Measurements from ENCODE around the gene SMYD3. TPM values are rescaled to one million over a fixed set of nuclear protein-coding genes. Genes with fewer than 3 reads are reported as not detected.
A peak's percentile ranks its signal among the peaks of the same experiment; 100 is the strongest.

SMYD3 gene
- total and polyA plus RNA-seq, 2 donors (not counting 1 experiment from before 2014, with no cell fraction given), result 69.4 to 83.1 TPM

GRCh38 chr1:246300626-246301549 lies 206.2 kb downstream of the SMYD3 start:
- H3K27ac ChIP-seq (ENCODE audit: insufficient read depth, low read length), result no peak overlapping the region
- no peaks in the 10 kb centered on the region for H3K79me2 ChIP-seq (ENCODE audit: control insufficient read depth, insufficient read depth, low read length)
- no peak overlapping the region for H3K4me3 ChIP-seq (replicated peaks in 1 of 4; ENCODE audit: control extremely low read depth in 1 of 4, insufficient read depth in 1 of 4, low read depth in 3 of 4, low read length in 4 of 4)
- no peak overlapping the region for H3K9ac ChIP-seq (ENCODE audit: insufficient read depth, low read length)
- H3K9me3 ChIP-seq (ENCODE audit: control insufficient read depth, insufficient read depth, low read depth, low read length), result no peaks in the 10 kb centered on the region
- DNase-seq (ENCODE audit: low read depth in 2 of 2), result no peak
- no peak overlapping the region for H2AFZ ChIP-seq (ENCODE audit: low read length)
- H3K27me3 ChIP-seq (ENCODE audit: control insufficient read depth, insufficient read depth, low read length), result no peaks in the 10 kb centered on the region
- no peaks in the 10 kb centered on the region for H4K20me1 ChIP-seq (ENCODE audit: control insufficient read depth, extremely low read depth, insufficient read depth, low read length)
- H3K36me3 ChIP-seq (ENCODE audit: control insufficient read depth, insufficient read depth, low read length), result no peaks in the 10 kb centered on the region
- H3K4me1 ChIP-seq (ENCODE audit: control insufficient read depth, extremely low read depth, insufficient read depth, low read length), result no peaks in the 10 kb centered on the region
- no peak for TF ChIP-seq EZH2 (IDR thresholded peaks at IDR 0.05; ENCODE audit: low read length, missing control alignments)
- TF ChIP-seq, protein P1, sequence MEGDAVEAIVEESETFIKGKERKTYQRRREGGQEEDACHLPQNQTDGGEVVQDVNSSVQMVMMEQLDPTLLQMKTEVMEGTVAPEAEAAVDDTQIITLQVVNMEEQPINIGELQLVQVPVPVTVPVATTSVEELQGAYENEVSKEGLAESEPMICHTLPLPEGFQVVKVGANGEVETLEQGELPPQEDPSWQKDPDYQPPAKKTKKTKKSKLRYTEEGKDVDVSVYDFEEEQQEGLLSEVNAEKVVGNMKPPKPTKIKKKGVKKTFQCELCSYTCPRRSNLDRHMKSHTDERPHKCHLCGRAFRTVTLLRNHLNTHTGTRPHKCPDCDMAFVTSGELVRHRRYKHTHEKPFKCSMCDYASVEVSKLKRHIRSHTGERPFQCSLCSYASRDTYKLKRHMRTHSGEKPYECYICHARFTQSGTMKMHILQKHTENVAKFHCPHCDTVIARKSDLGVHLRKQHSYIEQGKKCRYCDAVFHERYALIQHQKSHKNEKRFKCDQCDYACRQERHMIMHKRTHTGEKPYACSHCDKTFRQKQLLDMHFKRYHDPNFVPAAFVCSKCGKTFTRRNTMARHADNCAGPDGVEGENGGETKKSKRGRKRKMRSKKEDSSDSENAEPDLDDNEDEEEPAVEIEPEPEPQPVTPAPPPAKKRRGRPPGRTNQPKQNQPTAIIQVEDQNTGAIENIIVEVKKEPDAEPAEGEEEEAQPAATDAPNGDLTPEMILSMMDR (conservative IDR thresholded peaks at IDR 0.05 in 1 of 2, IDR thresholded peaks at IDR 0.05 in 1 of 2; ENCODE audit: low read depth in 1 of 2, low read length in 2 of 2), result no peak
- no peak overlapping the region for H3K4me2 ChIP-seq (ENCODE audit: extremely low read depth, insufficient read depth, low read length)

DNA sequence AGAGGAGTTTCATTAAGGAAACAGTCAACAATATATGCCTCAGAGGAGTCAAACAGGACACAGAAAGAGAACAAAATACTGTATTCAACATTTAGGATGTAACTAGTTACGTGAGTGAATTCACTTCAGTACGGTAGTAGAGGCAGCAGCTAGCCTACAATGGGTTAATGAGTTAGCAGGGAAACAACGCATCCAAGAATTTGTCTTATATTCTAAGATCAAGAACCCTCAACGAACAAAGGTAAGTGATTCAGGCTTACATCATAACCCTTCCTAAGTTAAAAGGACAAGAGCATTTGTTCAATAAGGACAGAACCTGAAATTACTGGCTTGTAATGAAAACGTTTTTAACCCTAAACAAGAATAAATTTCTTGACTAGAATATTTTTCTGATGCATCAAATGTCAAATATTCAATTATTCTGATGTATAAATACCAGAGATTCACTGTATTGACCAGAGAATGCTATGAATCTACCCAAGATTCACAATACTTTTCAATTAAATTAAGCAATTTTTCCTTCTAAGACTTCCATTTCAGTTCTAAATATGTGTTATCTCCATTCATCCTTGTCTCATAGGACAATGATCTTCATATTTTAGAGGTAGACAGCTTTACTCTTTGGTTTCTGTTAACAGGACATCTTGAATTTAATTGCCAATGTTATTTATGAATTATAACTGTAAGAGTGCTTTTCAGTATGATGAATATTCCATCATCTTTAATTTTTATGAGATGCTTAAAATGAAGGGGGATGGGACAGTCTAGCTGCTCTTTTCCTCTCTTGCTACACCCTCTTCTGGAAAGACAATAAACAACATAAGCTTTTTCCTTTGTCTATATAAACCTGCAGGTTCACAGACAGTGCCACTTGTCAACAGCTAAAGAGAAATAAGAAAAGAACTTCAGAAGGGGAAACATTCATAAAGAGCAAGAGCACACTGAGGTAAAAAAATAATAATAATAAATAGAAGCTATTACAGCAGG lies 209.5 kb downstream of the SMYD3 start:
- H3K27me3 ChIP-seq (ENCODE audit: control insufficient read depth, insufficient read depth, low read length), result no peaks in the 10 kb centered on the region
- TF ChIP-seq, protein P1 (conservative IDR thresholded peaks at IDR 0.05 in 1 of 2, IDR thresholded peaks at IDR 0.05 in 1 of 2; ENCODE audit: low read depth in 1 of 2, low read length in 2 of 2), result no peak
- TF ChIP-seq EZH2 (IDR thresholded peaks at IDR 0.05; ENCODE audit: low read length, missing control alignments), result no peak
- H3K27ac ChIP-seq (ENCODE audit: insufficient read depth, low read length), result no peak overlapping the region
- H3K36me3 ChIP-seq (ENCODE audit: control insufficient read depth, insufficient read depth, low read length), result no peaks in the 10 kb centered on the region
- no peak overlapping the region for H3K4me2 ChIP-seq (ENCODE audit: extremely low read depth, insufficient read depth, low read length)
- no peaks in the 10 kb centered on the region for H4K20me1 ChIP-seq (ENCODE audit: control insufficient read depth, extremely low read depth, insufficient read depth, low read length)
- DNase-seq (ENCODE audit: low read depth in 2 of 2), result peak in 1 of 2 donors; percentile 54
- no peaks in the 10 kb centered on the region for H3K9me3 ChIP-seq (ENCODE audit: control insufficient read depth, insufficient read depth, low read depth, low read length)
- no peak overlapping the region for H3K9ac ChIP-seq (ENCODE audit: insufficient read depth, low read length)
- H3K4me3 ChIP-seq (replicated peaks in 1 of 4; ENCODE audit: control extremely low read depth in 1 of 4, insufficient read depth in 1 of 4, low read depth in 3 of 4, low read length in 4 of 4), result no peak overlapping the region
- H3K4me1 ChIP-seq (ENCODE audit: control insufficient read depth, extremely low read depth, insufficient read depth, low read length), result no peaks in the 10 kb centered on the region
- no peaks in the 10 kb centered on the region for H3K79me2 ChIP-seq (ENCODE audit: control insufficient read depth, insufficient read depth, low read length)
- H2AFZ ChIP-seq (ENCODE audit: low read length), result no peak overlapping the region

DNA sequence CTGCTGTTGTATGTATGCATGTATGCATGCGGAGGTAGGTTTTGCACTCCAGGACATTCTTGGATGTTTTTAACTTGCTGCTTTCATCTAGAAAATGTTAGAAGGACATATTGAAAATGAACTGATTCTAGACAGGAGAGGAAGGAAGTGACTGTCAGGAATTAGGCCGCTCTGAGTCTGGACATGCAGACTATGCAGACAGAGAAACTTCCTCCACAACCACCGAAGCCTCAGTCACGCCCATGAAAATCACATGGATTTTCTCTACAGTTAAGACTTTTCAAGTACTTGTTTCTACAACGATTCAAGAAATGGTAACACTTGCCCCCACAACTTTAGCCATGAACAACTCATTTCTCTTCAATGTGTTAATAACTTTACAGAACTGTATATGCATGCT lies 211.1 kb downstream of the SMYD3 start:
- no peaks in the 10 kb centered on the region for H3K36me3 ChIP-seq (ENCODE audit: control insufficient read depth, insufficient read depth, low read length)
- H3K27ac ChIP-seq (ENCODE audit: insufficient read depth, low read length), result no peak overlapping the region
- no peak overlapping the region for H3K9ac ChIP-seq (ENCODE audit: insufficient read depth, low read length)
- no peak for DNase-seq (ENCODE audit: low read depth in 2 of 2)
- no peaks in the 10 kb centered on the region for H3K9me3 ChIP-seq (ENCODE audit: control insufficient read depth, insufficient read depth, low read depth, low read length)
- no peaks in the 10 kb centered on the region for H3K79me2 ChIP-seq (ENCODE audit: control insufficient read depth, insufficient read depth, low read length)
- no peaks in the 10 kb centered on the region for H3K27me3 ChIP-seq (ENCODE audit: control insufficient read depth, insufficient read depth, low read length)
- no peak overlapping the region for H3K4me2 ChIP-seq (ENCODE audit: extremely low read depth, insufficient read depth, low read length)
- TF ChIP-seq, protein P1 (conservative IDR thresholded peaks at IDR 0.05 in 1 of 2, IDR thresholded peaks at IDR 0.05 in 1 of 2; ENCODE audit: low read depth in 1 of 2, low read length in 2 of 2), result no peak
- TF ChIP-seq EZH2 (IDR thresholded peaks at IDR 0.05; ENCODE audit: low read length, missing control alignments), result no peak
- H2AFZ ChIP-seq (ENCODE audit: low read length), result no peak overlapping the region
- no peaks in the 10 kb centered on the region for H4K20me1 ChIP-seq (ENCODE audit: control insufficient read depth, extremely low read depth, insufficient read depth, low read length)
- H3K4me1 ChIP-seq (ENCODE audit: control insufficient read depth, extremely low read depth, insufficient read depth, low read length), result no peaks in the 10 kb centered on the region
- H3K4me3 ChIP-seq (replicated peaks in 1 of 4; ENCODE audit: control extremely low read depth in 1 of 4, insufficient read depth in 1 of 4, low read depth in 3 of 4, low read length in 4 of 4), result no peak overlapping the region
